ENCODE data around the gene TMLHE. TPM values are rescaled to one million over a fixed set of nuclear protein-coding genes. Genes with fewer than 3 reads are reported as not detected.
"Not testable (repeated sequence)": the region's sequence is repeated elsewhere in the genome, so short reads cannot be mapped to it uniquely, and the experiment has no call there.

Gene TMLHE
- total RNA-seq, 1 donor from 2014 or later = 6.9 TPM

DNA sequence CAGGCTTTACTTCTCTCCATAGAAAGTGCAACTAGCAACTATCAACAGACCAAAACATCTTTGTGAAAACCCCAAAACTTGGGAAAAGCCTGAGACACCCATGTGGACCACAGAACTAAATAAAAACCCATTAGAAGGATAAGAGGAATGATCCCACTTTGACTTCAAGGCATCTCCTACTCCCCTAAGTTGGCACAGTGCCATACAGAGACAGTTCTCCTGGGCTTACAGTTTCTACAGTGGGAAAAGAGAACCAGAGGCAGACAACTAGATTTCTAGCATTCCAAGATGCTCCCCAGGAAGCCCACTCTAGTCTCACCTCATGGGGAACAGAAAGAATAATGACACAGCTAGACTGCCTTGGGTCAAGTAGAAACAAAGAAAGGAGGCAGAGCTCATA is 20.4 kb downstream of the TMLHE start:
- Histone ChIP-seq H3K27me3 (ENCODE audit: control insufficient read depth, insufficient read depth, low read length) (no peaks in the 10 kb centered on the region), H3K4me3 (ENCODE audit: low read depth, low read length) (no peak overlapping the region)
- TF ChIP-seq, protein P1, sequence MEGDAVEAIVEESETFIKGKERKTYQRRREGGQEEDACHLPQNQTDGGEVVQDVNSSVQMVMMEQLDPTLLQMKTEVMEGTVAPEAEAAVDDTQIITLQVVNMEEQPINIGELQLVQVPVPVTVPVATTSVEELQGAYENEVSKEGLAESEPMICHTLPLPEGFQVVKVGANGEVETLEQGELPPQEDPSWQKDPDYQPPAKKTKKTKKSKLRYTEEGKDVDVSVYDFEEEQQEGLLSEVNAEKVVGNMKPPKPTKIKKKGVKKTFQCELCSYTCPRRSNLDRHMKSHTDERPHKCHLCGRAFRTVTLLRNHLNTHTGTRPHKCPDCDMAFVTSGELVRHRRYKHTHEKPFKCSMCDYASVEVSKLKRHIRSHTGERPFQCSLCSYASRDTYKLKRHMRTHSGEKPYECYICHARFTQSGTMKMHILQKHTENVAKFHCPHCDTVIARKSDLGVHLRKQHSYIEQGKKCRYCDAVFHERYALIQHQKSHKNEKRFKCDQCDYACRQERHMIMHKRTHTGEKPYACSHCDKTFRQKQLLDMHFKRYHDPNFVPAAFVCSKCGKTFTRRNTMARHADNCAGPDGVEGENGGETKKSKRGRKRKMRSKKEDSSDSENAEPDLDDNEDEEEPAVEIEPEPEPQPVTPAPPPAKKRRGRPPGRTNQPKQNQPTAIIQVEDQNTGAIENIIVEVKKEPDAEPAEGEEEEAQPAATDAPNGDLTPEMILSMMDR (IDR thresholded peaks at IDR 0.05; ENCODE audit: insufficient read depth, low read length, poor library complexity, severe bottlenecking) = no peak

DNA sequence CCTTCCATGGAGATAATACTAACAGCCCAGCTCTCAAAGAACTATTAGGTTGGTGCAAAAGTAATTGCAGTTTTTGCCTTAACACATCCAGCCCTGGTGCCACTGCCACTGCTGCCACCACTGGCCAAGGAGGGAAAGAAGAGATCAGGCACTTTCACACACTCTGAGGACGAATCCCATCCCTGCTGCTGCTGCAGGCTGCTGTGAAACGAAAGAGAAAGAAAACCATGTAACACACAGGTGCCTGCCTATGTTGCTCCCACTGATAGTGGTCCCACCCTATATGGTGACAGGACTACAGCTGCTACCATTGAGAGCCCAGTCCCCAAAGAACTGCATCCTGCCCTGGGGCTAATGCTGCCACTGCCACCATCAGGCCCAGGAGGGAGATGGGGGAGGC is 35.1 kb downstream of the TMLHE start:
- Histone ChIP-seq H3K4me3 (ENCODE audit: low read depth, low read length) (no peak overlapping the region), H3K36me3 (ENCODE audit: control insufficient read depth, insufficient read depth, low read length) (no peaks in the 10 kb centered on the region), H3K27me3 (ENCODE audit: control insufficient read depth, insufficient read depth, low read length) (no peaks in the 10 kb centered on the region)
- TF ChIP-seq, protein P1 (IDR thresholded peaks at IDR 0.05; ENCODE audit: insufficient read depth, low read length, poor library complexity, severe bottlenecking) = no peak
- no peak for DNase-seq (ENCODE audit: low read depth)

More for the DNA sequence above, 20.4 kb downstream of the TMLHE start:
- no peak for DNase-seq (ENCODE audit: low read depth)
- H3K36me3 ChIP-seq (ENCODE audit: control insufficient read depth, insufficient read depth, low read length) = no peaks in the 10 kb centered on the region

DNA sequence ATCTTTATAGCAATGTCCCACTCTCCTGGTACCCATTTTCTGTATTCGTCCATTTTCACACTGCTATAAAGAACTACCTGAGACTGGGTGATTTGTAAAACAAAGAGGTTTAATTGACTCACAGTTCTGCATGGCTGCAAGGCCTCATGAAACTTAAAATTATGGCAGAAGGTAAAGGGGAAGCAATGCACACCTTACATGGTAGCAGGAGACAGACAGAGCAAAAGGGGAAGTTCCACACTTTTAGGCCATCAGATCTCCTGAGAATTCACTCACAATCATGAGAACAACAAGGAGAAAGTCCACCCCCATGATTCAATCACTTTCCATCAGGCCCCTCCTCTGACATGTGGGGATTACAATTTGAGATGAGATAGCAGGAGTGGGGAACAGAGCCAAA is 49.7 kb downstream of the TMLHE start:
- TF ChIP-seq, protein P1 (IDR thresholded peaks at IDR 0.05; ENCODE audit: insufficient read depth, low read length, poor library complexity, severe bottlenecking) = no peak
- DNase-seq (ENCODE audit: low read depth) = no peak
- Histone ChIP-seq H3K4me3 (ENCODE audit: low read depth, low read length) (no peak overlapping the region), H3K27me3 (ENCODE audit: control insufficient read depth, insufficient read depth, low read length) (no peaks in the 10 kb centered on the region), H3K36me3 (ENCODE audit: control insufficient read depth, insufficient read depth, low read length) (no peaks in the 10 kb centered on the region)

DNA sequence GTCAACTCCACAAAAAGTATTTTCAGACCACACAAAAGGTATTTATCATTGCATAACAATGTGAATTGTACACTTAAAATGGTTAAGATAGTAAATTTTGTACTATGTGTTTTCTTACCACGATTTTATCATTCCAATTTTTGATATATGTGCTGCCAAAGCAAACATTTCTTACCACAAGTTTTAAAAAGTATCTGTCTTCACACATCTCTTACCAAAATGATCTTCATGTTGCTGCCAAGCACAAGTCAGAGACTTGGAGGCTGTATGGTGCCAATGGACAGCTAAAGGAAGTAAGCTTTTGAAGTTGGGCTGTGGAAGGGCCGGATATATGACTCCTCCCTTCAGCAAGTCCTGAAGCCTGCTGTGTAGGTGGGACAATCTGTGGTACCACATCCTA is 67.9 kb downstream of the TMLHE start:
- H3K27me3 ChIP-seq (ENCODE audit: control insufficient read depth, insufficient read depth, low read length) = no peaks in the 10 kb centered on the region
- no peak overlapping the region for H3K4me3 ChIP-seq (ENCODE audit: low read depth, low read length)
- no peak for DNase-seq (ENCODE audit: low read depth)
- no peaks in the 10 kb centered on the region for H3K36me3 ChIP-seq (ENCODE audit: control insufficient read depth, insufficient read depth, low read length)
- TF ChIP-seq, protein P1 (IDR thresholded peaks at IDR 0.05; ENCODE audit: insufficient read depth, low read length, poor library complexity, severe bottlenecking) = no peak

DNA sequence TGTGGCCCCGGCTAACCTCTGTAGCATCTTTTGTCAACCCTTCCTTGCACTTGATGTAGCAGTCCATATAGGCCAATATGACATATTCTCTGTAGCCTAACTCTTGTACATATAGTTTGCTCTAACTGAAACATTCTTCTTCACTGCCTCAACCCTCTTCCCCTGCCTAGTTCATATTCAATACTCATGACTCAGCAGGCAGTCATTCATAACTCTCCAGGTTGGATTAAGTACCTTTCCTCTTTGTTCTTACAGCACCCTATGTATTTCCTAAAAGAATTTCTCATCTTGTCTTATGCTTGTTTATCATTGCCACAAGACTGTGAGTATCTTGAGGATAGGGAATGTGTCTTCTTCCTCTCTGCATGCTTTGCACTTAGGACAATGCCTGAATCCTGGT is 76.9 kb downstream of the TMLHE start:
- Histone ChIP-seq H3K27me3 (ENCODE audit: control insufficient read depth, insufficient read depth, low read length) (no peaks in the 10 kb centered on the region), H3K36me3 (ENCODE audit: control insufficient read depth, insufficient read depth, low read length) (no peaks in the 10 kb centered on the region), H3K4me3 (ENCODE audit: low read depth, low read length) (no peak overlapping the region)
- no peak for DNase-seq (ENCODE audit: low read depth)
- TF ChIP-seq, protein P1 (IDR thresholded peaks at IDR 0.05; ENCODE audit: insufficient read depth, low read length, poor library complexity, severe bottlenecking) = no peak

DNA sequence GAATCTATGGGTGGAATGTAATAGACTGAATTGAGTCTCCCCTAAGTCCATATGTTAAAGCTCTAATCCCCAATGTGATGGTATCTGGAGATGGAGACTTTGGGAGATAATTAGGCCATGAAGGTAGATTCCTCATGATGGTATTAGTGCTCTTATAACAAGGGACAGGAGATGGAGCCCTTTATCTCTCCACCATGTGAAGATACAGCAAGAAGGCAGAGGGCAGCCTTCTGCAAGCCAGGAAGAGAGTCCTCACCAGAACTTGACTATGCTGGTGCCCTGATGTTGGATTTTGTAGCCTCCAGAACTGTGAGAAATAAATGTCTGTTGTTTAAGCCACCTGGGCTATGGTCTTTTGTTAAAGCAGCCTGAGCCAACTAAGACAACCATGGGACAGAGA is 78.0 kb downstream of the TMLHE start:
- TF ChIP-seq, protein P1 (IDR thresholded peaks at IDR 0.05; ENCODE audit: insufficient read depth, low read length, poor library complexity, severe bottlenecking) = no peak
- H3K27me3 ChIP-seq (ENCODE audit: control insufficient read depth, insufficient read depth, low read length) = no peaks in the 10 kb centered on the region
- H3K4me3 ChIP-seq (ENCODE audit: low read depth, low read length) = no peak overlapping the region
- no peaks in the 10 kb centered on the region for H3K36me3 ChIP-seq (ENCODE audit: control insufficient read depth, insufficient read depth, low read length)
- no peak for DNase-seq (ENCODE audit: low read depth)

DNA sequence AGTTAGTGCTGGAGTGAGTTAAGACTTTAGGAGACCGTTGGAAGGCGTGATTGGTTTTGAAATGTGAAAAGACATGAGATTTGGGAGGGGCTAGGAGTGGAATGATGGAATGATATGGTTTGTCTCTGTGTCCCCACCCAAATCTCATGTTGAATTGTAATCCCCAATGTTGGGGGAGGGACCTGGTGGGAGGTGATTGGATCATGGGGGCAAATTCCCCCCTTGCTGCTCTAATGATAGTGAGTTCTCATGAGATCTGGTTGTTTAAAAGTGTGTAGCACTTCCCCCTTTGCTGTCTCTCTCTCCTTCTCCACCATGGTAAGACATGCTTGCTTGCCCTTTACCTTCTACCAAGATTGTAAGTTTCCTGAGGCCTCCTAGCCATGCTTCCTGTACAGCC is 85.7 kb downstream of the TMLHE start:
- DNase-seq (ENCODE audit: low read depth); H3K36me3 ChIP-seq (ENCODE audit: control insufficient read depth, insufficient read depth, low read length); H3K4me3 ChIP-seq (ENCODE audit: low read depth, low read length); H3K27me3 ChIP-seq (ENCODE audit: control insufficient read depth, insufficient read depth, low read length): not testable (repeated sequence)
